Neutrophil (primary cell): ENCODE results near the gene IL10RB.

Experiments used
- H3K27ac ChIP-seq: fragments of 200-600 bp; sonication (generic); 2 replicates; pipeline ENCODE4 v1.5.1; 2016; ENCODE audit warnings: mild to moderate bottlenecking, moderate library complexity
- H3K27me3 ChIP-seq: fragments of 200-600 bp; sonication (generic); 2 replicates; pipeline ENCODE4 v1.6.0; 2016; ENCODE audit warnings: mild to moderate bottlenecking
- H3K36me3 ChIP-seq: fragments of 200-600 bp; sonication (generic); 2 replicates; pipeline ENCODE4 v1.5.1; 2017
- H3K4me1 ChIP-seq, 2 experiments: fragments of 200-600 bp in 1 of 2; sonication (generic) in 1 of 2; 1 replicate in 1 of 2; 2 replicates in 1 of 2; pipeline versions ENCODE4 v1.5.1 to v1.6.1; 2013 to 2016; ENCODE audit warnings: low read depth in 1 of 2, low read length in 1 of 2, mild to moderate bottlenecking in 1 of 2, moderate library complexity in 1 of 2; ENCODE audit not compliant: control insufficient read depth in 1 of 2, insufficient read depth in 1 of 2
- H3K4me3 ChIP-seq, 2 experiments: fragments of 200-600 bp in 1 of 2; sonication (generic) in 1 of 2; 1 replicate in 1 of 2; 2 replicates in 1 of 2; pipeline ENCODE4 v1.5.1; 2013 to 2016; ENCODE audit warnings: low read depth in 1 of 2, low read length in 1 of 2, mild to moderate bottlenecking in 1 of 2, moderate library complexity in 1 of 2
- H3K9me3 ChIP-seq: fragments of 200-600 bp; sonication (generic); 2 replicates; pipeline ENCODE4 v1.5.1; 2016
- TF ChIP-seq, protein P1 (sequence below): fragments of 200-600 bp; sonication (generic); IDR thresholded peaks from 2 replicates; pipeline ENCODE4 v1.5.1; 2016; ENCODE audit warnings: antibody characterized with exemption

The IL10RB gene

DNA sequence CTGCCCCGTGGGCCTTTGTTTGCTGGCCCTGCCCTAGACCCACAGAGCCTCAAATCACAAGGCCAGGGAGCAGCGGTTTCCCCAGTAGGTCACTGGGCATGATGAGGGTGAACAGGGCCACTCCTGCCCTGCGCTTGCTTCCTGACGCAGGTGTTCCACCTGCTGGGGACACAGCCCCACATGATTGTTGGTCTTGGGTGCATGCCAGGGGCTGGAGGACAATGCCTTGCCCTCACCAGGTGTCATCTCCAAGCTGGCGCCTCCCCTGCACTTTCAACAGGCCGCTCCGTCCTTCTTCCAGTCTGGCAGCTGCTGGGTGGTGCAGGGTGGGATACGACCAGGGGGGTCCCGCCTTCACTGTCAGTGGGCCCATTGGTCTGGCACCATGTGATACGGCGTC is 24.3 kb downstream of the IL10RB start:
- peaks cover 96% of the 10 kb centered on the region for H3K36me3 ChIP-seq
- no peaks in the 10 kb centered on the region for H3K9me3 ChIP-seq
- TF ChIP-seq, protein P1, sequence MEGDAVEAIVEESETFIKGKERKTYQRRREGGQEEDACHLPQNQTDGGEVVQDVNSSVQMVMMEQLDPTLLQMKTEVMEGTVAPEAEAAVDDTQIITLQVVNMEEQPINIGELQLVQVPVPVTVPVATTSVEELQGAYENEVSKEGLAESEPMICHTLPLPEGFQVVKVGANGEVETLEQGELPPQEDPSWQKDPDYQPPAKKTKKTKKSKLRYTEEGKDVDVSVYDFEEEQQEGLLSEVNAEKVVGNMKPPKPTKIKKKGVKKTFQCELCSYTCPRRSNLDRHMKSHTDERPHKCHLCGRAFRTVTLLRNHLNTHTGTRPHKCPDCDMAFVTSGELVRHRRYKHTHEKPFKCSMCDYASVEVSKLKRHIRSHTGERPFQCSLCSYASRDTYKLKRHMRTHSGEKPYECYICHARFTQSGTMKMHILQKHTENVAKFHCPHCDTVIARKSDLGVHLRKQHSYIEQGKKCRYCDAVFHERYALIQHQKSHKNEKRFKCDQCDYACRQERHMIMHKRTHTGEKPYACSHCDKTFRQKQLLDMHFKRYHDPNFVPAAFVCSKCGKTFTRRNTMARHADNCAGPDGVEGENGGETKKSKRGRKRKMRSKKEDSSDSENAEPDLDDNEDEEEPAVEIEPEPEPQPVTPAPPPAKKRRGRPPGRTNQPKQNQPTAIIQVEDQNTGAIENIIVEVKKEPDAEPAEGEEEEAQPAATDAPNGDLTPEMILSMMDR: no peak
- H3K4me3 ChIP-seq: no peak overlapping the region
- H3K27ac ChIP-seq: no peak overlapping the region
- no peaks in the 10 kb centered on the region for H3K27me3 ChIP-seq
- no peaks in the 10 kb centered on the region for H3K4me1 ChIP-seq

DNA sequence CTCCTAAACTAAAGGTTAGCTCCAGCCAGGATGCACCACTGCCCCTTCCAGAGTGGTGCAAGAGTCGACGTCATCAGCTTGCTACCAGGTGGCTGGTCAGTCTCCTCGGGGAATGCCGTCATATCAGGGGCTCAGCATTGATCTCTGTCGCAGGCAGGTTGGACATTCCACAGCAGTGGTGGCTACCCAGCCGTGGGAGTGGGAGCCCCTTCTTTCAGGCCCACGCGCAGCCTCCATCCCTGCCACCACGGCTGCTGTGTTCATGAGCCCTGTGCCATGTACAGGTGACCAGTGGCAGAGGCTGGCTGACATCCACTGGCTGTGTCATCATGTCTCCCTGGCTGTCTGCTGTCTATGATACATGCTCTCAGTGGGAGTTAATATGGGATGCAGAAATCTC is 25.5 kb downstream of the IL10RB start:
- no peak overlapping the region for H3K4me3 ChIP-seq
- H3K4me1 ChIP-seq: no peaks in the 10 kb centered on the region
- H3K9me3 ChIP-seq: no peaks in the 10 kb centered on the region
- H3K27me3 ChIP-seq: no peaks in the 10 kb centered on the region
- H3K36me3 ChIP-seq: peaks cover 91% of the 10 kb centered on the region
- TF ChIP-seq, protein P1: no peak
- H3K27ac ChIP-seq: no peak overlapping the region

DNA sequence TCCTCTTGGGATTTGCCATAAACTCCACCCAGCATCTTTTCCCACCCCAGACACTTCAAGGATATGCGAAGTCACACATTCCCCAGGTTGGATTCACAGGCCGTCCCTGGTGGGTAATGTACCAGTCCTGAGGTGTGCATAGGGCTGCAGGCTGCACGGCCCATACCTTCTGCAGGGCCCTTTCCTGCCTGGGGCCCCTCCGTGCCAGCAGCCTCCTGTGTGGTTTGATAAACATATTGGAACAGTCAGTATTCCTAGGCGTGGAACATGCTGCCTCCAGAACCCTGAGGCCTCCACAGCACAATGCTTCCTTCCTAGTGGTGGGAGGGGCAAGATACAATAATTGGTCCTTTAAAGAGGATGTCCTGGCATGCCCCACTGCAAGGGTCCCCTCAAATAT is 26.6 kb downstream of the IL10RB start:
- H3K27me3 ChIP-seq: no peaks in the 10 kb centered on the region
- H3K36me3 ChIP-seq: peaks cover 91% of the 10 kb centered on the region
- no peaks in the 10 kb centered on the region for H3K4me1 ChIP-seq
- no peak overlapping the region for H3K4me3 ChIP-seq
- TF ChIP-seq, protein P1: no peak
- H3K9me3 ChIP-seq: no peaks in the 10 kb centered on the region
- no peak overlapping the region for H3K27ac ChIP-seq

DNA sequence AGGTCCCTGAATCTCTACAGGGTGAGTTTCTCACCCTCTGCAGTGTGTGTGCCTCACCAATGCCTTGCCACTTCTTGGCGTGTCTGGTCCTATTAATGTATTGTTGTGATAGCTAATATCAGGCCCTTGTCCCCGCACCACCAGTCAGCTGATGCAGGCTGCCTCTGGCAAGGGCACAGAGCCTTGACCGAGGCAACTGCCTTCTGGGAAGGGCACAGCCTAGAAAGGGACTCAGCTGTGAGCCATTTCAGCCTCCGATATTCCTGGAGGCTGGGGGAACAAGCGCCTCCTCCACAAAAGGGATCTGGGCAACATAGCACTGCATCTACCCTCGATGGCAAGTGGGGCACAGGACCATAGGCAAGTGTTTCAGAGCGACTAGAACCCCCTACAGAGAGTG is 27.0 kb downstream of the IL10RB start:
- Histone ChIP-seq H3K4me3 (no peak overlapping the region), H3K4me1 (peaks cover 0 to 1% of the 10 kb centered on the region in 2 experiments), H3K9me3 (no peaks in the 10 kb centered on the region), H3K27ac (no peak overlapping the region), H3K27me3 (no peaks in the 10 kb centered on the region), H3K36me3 (peaks cover 91% of the 10 kb centered on the region)
- TF ChIP-seq, protein P1: no peak

DNA sequence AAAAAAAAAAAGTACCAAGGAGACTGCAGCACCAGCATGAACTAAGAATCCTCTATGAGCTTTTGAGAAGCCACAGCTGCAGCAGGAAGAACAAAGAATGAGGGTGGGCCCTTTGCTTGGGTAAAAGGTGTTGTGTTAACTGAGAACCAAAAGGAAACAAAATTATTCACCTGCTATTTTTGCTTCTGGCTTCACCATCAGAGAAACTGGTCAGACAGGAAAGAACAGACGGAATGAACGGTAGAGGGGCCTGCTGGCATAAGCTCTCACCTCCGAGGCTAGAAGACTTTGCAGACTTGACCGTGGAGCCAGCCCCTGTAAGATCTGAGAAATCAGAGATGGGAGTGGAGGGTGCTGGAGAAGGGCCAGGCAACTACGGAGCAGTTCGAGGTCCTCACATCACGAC is 27.6 kb downstream of the IL10RB start:
- Histone ChIP-seq H3K4me3 (no peak overlapping the region), H3K4me1 (peaks cover 4 to 8% of the 10 kb centered on the region in 2 experiments), H3K9me3 (no peaks in the 10 kb centered on the region), H3K27me3 (no peaks in the 10 kb centered on the region), H3K36me3 (peaks cover 86% of the 10 kb centered on the region), H3K27ac (no peak overlapping the region)
- TF ChIP-seq, protein P1: no peak

DNA sequence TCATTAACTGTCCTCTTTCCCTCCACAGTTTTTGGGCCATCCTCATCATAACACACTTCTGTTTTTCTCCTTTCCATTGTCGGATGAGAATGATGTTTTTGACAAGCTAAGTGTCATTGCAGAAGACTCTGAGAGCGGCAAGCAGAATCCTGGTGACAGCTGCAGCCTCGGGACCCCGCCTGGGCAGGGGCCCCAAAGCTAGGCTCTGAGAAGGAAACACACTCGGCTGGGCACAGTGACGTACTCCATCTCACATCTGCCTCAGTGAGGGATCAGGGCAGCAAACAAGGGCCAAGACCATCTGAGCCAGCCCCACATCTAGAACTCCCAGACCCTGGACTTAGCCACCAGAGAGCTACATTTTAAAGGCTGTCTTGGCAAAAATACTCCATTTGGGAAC is 30.0 kb downstream of the IL10RB start:
- TF ChIP-seq, protein P1: no peak
- Histone ChIP-seq H3K27me3 (no peaks in the 10 kb centered on the region), H3K27ac (no peak overlapping the region), H3K4me1 (peaks cover 27 to 31% of the 10 kb centered on the region in 2 experiments), H3K9me3 (no peaks in the 10 kb centered on the region), H3K36me3 (peaks cover 62% of the 10 kb centered on the region), H3K4me3 (no peak overlapping the region)
